ENCODE results near the gene SLC2A11.

SLC2A11 gene

GRCh38 chr22:23910496-23911190 is 53.0 kb downstream of the SLC2A11 start:
- Histone ChIP-seq H3K18ac (ENCODE audit: low read length) (no peak overlapping the region), H3K4me2 (ENCODE audit: low read length) (no peak overlapping the region), H3K4ac (ENCODE audit: low read depth, low read length) (no peak overlapping the region), H3K27ac (ENCODE audit: low read depth, low read length) (no peak overlapping the region), H4K12ac (ENCODE audit: low read depth, low read length) (no peak overlapping the region), H3K4me1 (ENCODE audit: control insufficient read depth in 1 of 2, insufficient read depth in 2 of 2, low read length in 2 of 2) (peaks cover 0 to 4% of the 10 kb centered on the region in 2 experiments), H3K9ac (ENCODE audit: low read length) (no peak overlapping the region), H4K91ac (ENCODE audit: low read depth, low read length) (no peak overlapping the region), H2BK120ac (ENCODE audit: insufficient read depth, low read length, poor library complexity) (no peak overlapping the region), H3K27me3 (ENCODE audit: insufficient read depth, low read length) (no peaks in the 10 kb centered on the region), H2AFZ (ENCODE audit: insufficient read depth, low read length, poor library complexity) (no peak overlapping the region), H3K14ac (ENCODE audit: low read length) (no peak overlapping the region), H2BK12ac (ENCODE audit: low read length) (no peak overlapping the region), H4K8ac (ENCODE audit: low read depth, low read length) (no peak overlapping the region), H3K79me2 (ENCODE audit: control insufficient read depth, insufficient read depth, low read length, poor library complexity) (peaks cover 4% of the 10 kb centered on the region), H3K9me3 (ENCODE audit: insufficient read depth, low read depth, low read length) (peaks cover 1% of the 10 kb centered on the region), H3K79me1 (ENCODE audit: low read length) (peaks cover 3% of the 10 kb centered on the region), H2AK5ac (ENCODE audit: low read length) (no peak overlapping the region), H2BK5ac (ENCODE audit: low read depth, low read length, poor library complexity) (no peak overlapping the region), H3K23ac (ENCODE audit: low read length) (no peak overlapping the region), H3K4me3 (ENCODE audit: low read depth, low read length) (no peak overlapping the region), H3K36me3 (ENCODE audit: control insufficient read depth in 1 of 2, insufficient read depth in 2 of 2, low read length in 2 of 2) (no peaks in the 10 kb centered on the region)
- no peak for DNase-seq
- no CpG with 5 or more reads among the region's 3 CpGs for WGBS (ENCODE audit: extremely low coverage, insufficient coverage, insufficient read length)

- Histone ChIP-seq H3K27me3 (ENCODE audit: insufficient read depth, low read length) (no peaks in the 10 kb centered on the region), H4K8ac (ENCODE audit: low read depth, low read length) (no peak overlapping the region), H3K23ac (ENCODE audit: low read length) (no peak overlapping the region), H3K14ac (ENCODE audit: low read length) (no peak overlapping the region), H2AFZ (ENCODE audit: insufficient read depth, low read length, poor library complexity) (no peak overlapping the region), H3K36me3 (ENCODE audit: control insufficient read depth in 1 of 2, insufficient read depth in 2 of 2, low read length in 2 of 2) (no peaks in the 10 kb centered on the region), H3K4me2 (ENCODE audit: low read length) (no peak overlapping the region), H4K91ac (ENCODE audit: low read depth, low read length) (no peak overlapping the region), H3K18ac (ENCODE audit: low read length) (no peak overlapping the region), H3K4me3 (ENCODE audit: low read depth, low read length) (no peak overlapping the region), H3K79me2 (ENCODE audit: control insufficient read depth, insufficient read depth, low read length, poor library complexity) (peaks cover 4% of the 10 kb centered on the region), H3K27ac (ENCODE audit: low read depth, low read length) (no peak overlapping the region), H4K12ac (ENCODE audit: low read depth, low read length) (no peak overlapping the region), H2BK12ac (ENCODE audit: low read length) (no peak overlapping the region), H2AK5ac (ENCODE audit: low read length) (no peak overlapping the region), H2BK120ac (ENCODE audit: insufficient read depth, low read length, poor library complexity) (no peak overlapping the region), H3K9ac (ENCODE audit: low read length) (no peak overlapping the region), H2BK5ac (ENCODE audit: low read depth, low read length, poor library complexity) (no peak overlapping the region), H3K9me3 (ENCODE audit: insufficient read depth, low read depth, low read length) (peaks cover 1% of the 10 kb centered on the region), H3K4ac (ENCODE audit: low read depth, low read length) (no peak overlapping the region), H3K79me1 (ENCODE audit: low read length) (peaks cover 3% of the 10 kb centered on the region), H3K4me1 (ENCODE audit: control insufficient read depth in 1 of 2, insufficient read depth in 2 of 2, low read length in 2 of 2) (peaks cover 0 to 4% of the 10 kb centered on the region in 2 experiments)
- no peak for DNase-seq
- no CpG with 5 or more reads among the region's 12 CpGs for WGBS (ENCODE audit: extremely low coverage, insufficient coverage, insufficient read length)
Observed at GRCh38 chr22:23911318-23911980, 53.8 kb downstream of the SLC2A11 start.

- no peak for DNase-seq
- no peak overlapping the region for H3K27ac ChIP-seq (ENCODE audit: low read depth, low read length)
- H3K23ac ChIP-seq (ENCODE audit: low read length): no peak overlapping the region
- H2BK120ac ChIP-seq (ENCODE audit: insufficient read depth, low read length, poor library complexity): no peak overlapping the region
- no peak overlapping the region for H4K8ac ChIP-seq (ENCODE audit: low read depth, low read length)
- no peak overlapping the region for H3K4me2 ChIP-seq (ENCODE audit: low read length)
- H3K36me3 ChIP-seq (ENCODE audit: control insufficient read depth in 1 of 2, insufficient read depth in 2 of 2, low read length in 2 of 2): no peaks in the 10 kb centered on the region
- H3K4me3 ChIP-seq (ENCODE audit: low read depth, low read length): no peak overlapping the region
- WGBS (ENCODE audit: extremely low coverage, insufficient coverage, insufficient read length): no CpG with 5 or more reads among the region's 9 CpGs
- peaks cover 4% of the 10 kb centered on the region for H3K79me2 ChIP-seq (ENCODE audit: control insufficient read depth, insufficient read depth, low read length, poor library complexity)
- no peak overlapping the region for H2BK5ac ChIP-seq (ENCODE audit: low read depth, low read length, poor library complexity)
- H2BK12ac ChIP-seq (ENCODE audit: low read length): no peak overlapping the region
- H4K91ac ChIP-seq (ENCODE audit: low read depth, low read length): no peak overlapping the region
- peaks cover 1% of the 10 kb centered on the region for H3K9me3 ChIP-seq (ENCODE audit: insufficient read depth, low read depth, low read length)
- no peak overlapping the region for H3K4ac ChIP-seq (ENCODE audit: low read depth, low read length)
- H2AFZ ChIP-seq (ENCODE audit: insufficient read depth, low read length, poor library complexity): no peak overlapping the region
- H3K79me1 ChIP-seq (ENCODE audit: low read length): peaks cover 3% of the 10 kb centered on the region
- H3K4me1 ChIP-seq (ENCODE audit: control insufficient read depth in 1 of 2, insufficient read depth in 2 of 2, low read length in 2 of 2): peaks cover 0 to 4% of the 10 kb centered on the region in 2 experiments
- no peak overlapping the region for H3K14ac ChIP-seq (ENCODE audit: low read length)
- H2AK5ac ChIP-seq (ENCODE audit: low read length): no peak overlapping the region
- H4K12ac ChIP-seq (ENCODE audit: low read depth, low read length): no peak overlapping the region
- H3K18ac ChIP-seq (ENCODE audit: low read length): no peak overlapping the region
- H3K27me3 ChIP-seq (ENCODE audit: insufficient read depth, low read length): no peaks in the 10 kb centered on the region
- H3K9ac ChIP-seq (ENCODE audit: low read length): no peak overlapping the region
Observed at GRCh38 chr22:23912293-23912903, 54.7 kb downstream of the SLC2A11 start.

GRCh38 chr22:23913306-23913660 is 55.6 kb downstream of the SLC2A11 start:
- H3K79me2 ChIP-seq (ENCODE audit: control insufficient read depth, insufficient read depth, low read length, poor library complexity): peaks cover 4% of the 10 kb centered on the region
- peak overlapping the region; percentile 25 for H3K14ac ChIP-seq (ENCODE audit: low read length)
- peak overlapping the region; percentile 61 for H4K91ac ChIP-seq (ENCODE audit: low read depth, low read length)
- no peak overlapping the region for H2AFZ ChIP-seq (ENCODE audit: insufficient read depth, low read length, poor library complexity)
- no CpG with 5 or more reads among the region's 1 CpG for WGBS (ENCODE audit: extremely low coverage, insufficient coverage, insufficient read length)
- H4K12ac ChIP-seq (ENCODE audit: low read depth, low read length): peak overlapping the region; percentile 10
- peaks cover 1% of the 10 kb centered on the region for H3K9me3 ChIP-seq (ENCODE audit: insufficient read depth, low read depth, low read length)
- peak overlapping the region; percentile 60 for H3K4me2 ChIP-seq (ENCODE audit: low read length)
- no peak overlapping the region for H3K4ac ChIP-seq (ENCODE audit: low read depth, low read length)
- peak overlapping the region; percentile 52 for H2BK120ac ChIP-seq (ENCODE audit: insufficient read depth, low read length, poor library complexity)
- no peak overlapping the region for H2BK5ac ChIP-seq (ENCODE audit: low read depth, low read length, poor library complexity)
- H2BK12ac ChIP-seq (ENCODE audit: low read length): no peak overlapping the region
- no peaks in the 10 kb centered on the region for H3K27me3 ChIP-seq (ENCODE audit: insufficient read depth, low read length)
- no peaks in the 10 kb centered on the region for H3K36me3 ChIP-seq (ENCODE audit: control insufficient read depth in 1 of 2, insufficient read depth in 2 of 2, low read length in 2 of 2)
- H3K4me1 ChIP-seq (ENCODE audit: control insufficient read depth in 1 of 2, insufficient read depth in 2 of 2, low read length in 2 of 2): peaks cover 0 to 4% of the 10 kb centered on the region in 2 experiments
- no peak overlapping the region for H3K23ac ChIP-seq (ENCODE audit: low read length)
- H2AK5ac ChIP-seq (ENCODE audit: low read length): peak overlapping the region; percentile 19
- DNase-seq: no peak
- peak overlapping the region; percentile 71 for H3K4me3 ChIP-seq (ENCODE audit: low read depth, low read length)
- H3K79me1 ChIP-seq (ENCODE audit: low read length): peaks cover 3% of the 10 kb centered on the region
- peak overlapping the region; percentile 25 for H3K9ac ChIP-seq (ENCODE audit: low read length)
- H3K27ac ChIP-seq (ENCODE audit: low read depth, low read length): peak overlapping the region; percentile 43
- H3K18ac ChIP-seq (ENCODE audit: low read length): peak overlapping the region; percentile 4
- H4K8ac ChIP-seq (ENCODE audit: low read depth, low read length): peak overlapping the region; percentile 69
